ENCODE results near the gene SLC35B4.

The SLC35B4 gene

DNA sequence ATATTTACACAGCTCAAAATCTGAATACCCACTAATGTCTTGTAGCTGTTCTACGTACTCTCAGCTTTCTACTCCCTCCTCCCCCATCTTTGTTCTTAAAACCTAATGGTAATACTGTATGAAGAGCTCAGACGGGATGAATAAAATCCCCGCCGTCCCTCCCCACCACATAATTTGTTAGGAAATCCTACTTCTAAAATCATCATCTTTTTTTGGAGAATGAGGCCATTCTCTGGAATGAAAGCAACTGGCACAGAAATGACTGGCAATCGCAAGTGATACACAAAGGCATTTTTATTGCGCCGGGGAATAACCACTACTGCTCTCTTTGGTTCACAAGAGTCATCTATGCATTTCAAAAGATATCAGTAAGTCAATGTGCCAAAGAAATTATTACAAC, 27.3 kb downstream of the SLC35B4 start:
- no peak for DNase-seq

DNA sequence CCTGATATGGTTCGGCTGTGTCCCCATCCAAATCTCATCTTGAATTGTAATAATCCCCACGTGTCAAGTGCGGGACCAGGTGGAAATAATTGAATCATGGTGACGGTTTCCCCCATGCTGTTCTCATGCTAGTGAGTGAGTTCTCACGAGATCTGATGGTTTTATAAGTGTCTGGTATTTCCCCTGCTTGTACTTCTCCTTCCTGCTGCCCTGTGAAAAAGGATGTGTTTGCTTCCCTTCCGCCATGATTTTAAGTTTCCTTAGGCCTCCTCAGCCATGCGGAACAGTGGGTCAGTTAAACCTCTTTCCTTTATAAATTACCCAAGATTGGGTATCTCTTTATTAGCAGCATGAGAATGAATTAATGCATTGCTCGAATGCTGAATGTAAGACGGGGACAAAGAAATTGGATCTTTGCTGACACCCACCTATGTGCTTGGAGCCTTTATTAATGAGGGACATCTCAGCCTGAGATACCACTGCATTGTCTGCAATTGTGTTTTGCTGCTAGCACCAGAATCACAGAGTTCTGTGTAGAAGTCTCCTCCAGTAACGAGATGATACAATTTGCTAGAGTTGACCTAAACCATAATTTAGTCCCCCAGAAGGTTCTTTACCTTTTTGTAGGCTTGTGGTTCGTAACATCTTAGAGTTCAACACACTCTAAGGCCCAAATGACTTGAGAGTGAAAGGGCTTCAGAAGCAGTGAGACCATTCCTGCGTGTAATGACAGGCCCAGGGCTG, 28.6 kb downstream of the SLC35B4 start:
- no peak for DNase-seq

DNA sequence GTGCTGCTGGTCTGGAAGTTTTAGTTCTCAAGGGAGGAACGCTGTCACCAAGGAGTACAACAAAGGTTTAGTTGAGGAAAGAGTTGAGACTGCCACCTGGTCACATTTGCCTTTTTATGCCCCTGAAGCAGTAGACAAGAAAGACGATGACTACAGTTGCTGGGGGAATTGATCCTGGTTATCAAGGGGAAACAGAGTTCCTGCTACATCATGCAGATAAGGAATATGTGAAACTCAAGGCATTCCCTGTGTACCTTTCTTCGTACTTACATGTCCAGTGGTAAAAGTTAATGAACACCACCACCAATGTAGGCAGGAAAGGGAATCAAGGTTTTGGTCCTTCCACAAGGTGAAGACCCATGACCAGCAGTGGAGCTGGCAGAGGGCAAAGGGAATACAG, 31.8 kb downstream of the SLC35B4 start:
- no peak for DNase-seq

DNA sequence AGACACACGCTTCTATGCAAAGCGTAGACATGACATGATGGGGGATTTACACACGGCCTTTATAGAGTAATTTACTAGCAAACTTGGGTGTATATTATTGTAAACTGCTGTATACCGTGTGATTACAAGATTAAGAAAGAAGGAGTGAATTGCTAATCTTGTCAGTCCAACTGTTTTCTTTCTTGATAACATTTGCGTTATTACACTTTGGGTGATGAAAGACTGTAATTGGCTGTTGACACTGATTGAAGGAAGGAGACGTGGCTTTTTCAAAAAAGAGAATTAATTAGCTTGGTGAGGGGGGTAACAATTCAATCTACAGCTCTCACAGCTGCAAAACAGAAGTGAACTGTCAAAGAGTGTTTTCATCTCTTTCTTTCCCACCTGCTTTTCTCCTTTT, 32.7 kb downstream of the SLC35B4 start:
- no peak for DNase-seq

DNA sequence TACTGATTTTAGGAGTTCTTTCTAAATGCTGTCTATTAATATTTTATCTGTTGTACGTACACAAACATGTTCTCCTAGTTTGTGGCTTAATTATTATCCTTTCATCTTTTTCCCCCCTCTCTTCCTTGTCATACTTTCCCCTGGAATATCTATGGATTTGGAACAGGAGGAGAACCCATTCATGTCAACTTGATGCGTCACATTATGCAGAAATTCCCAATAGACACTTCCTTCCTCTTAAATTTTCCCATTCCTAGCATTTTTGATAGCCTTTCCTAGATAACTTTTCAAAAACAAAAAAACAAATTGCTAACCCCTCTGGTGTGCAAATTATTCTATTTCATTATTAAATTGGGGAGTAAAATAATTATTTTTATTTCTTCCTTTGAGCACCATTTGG, 36.2 kb downstream of the SLC35B4 start:
- DNase-seq: no peak

DNA sequence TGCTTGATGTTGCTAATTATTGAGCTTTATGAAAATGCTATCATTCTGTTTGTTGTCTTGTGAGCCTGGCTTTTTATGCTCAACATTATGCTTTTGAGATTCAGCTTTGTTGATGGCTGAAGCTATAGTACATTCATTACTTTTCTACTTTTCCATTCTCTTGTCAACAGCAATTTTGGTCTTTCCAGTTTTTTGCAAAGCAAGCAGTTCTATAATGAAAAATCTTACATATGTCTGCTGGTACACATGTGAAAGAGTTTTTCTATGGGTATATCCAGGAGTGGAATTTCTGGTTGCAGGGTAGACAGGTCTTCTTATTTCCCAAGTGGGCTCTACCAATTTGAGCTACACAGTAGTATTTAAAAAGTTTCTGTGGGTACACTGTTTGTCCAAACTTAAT, 36.8 kb downstream of the SLC35B4 start:
- DNase-seq: no peak

GRCh38 chr7:134279336-134279735, 37.4 kb downstream of the SLC35B4 start:
- no peak for DNase-seq

GRCh38 chr7:134278502-134279153, 38.1 kb downstream of the SLC35B4 start:
- DNase-seq: no peak

DNA sequence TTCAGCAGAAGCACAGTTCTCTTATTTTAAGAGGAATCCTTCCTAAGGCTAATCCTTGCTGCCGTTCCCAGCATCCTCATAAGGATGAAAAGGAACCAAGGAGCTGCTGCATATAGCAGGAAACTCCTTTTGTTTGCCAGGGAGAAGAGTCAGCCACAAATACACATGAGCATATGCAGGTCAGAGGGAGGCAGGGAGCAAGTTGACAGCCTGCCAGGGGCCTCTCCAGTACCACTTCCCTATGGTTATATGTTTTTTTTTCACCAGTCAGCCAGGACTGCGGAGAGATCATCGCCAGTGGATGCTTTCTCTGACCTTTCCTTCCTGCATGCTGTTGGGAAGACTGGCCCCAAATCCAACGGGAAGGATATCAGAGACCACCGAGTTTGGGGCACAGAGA, 39.8 kb downstream of the SLC35B4 start:
- DNase-seq: no peak

- DNase-seq: no peak
These were observed 54.4 kb downstream of the SLC35B4 start for GRCh38 chr7:134262322-134262721.

- no peak for DNase-seq
These were observed 60.9 kb downstream of the SLC35B4 start for GRCh38 chr7:134255814-134256213.

DNA sequence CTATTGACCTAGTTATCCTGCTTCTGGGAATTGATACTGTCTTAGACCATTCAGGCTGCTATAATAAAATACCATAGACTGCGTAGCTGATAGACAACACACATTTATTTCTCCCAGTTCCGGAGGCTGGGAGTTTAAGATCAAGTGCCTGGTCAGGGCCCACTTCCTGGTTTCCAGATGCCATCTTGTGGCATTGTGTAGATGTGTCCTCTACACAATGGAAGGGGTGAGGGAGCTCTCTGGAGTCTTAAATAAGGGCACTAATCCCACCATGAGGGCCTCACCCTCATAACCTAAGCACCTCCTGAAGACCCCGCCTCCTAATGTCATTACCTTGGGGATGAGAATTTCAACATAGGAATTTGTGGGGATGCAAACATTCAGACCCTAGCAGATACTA, 62.4 kb downstream of the SLC35B4 start:
- DNase-seq: no peak

DNA sequence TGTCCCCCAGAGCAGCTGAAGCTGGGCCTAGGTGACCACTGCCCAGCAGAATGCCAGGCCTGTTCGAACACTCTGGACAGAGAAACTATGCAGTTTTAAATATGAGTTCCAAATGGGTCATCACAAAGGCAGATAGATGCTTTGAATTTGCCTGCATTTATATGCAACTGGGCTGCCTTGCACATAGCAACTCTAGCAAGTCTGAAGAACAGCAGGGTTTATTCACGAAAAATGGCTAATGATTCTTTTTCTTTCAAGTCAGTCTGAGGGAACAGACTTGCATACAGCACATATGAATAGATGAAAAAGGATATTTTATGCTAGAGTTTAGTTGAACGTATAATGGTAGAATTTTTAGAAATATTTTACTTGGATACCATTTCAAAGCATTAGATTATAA, 68.5 kb downstream of the SLC35B4 start:
- no peak for DNase-seq

DNA sequence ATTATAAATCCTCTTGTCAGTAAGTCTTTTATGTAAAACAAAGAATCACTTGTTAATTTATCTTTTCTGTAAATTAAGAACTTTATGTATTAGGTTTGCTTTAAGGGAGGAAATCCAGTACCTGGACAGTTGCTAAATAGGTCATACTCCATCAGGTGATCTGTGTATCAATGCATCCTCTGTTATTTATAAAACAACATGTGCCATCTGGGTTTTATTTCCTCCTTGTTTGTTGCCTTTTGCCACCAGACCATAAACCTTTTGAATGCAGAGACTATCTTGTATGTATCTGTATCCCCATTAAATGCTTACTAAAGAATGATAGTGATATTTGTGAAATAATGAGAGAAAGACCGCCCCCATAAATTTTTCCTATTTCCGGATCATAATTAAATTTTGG, 70.0 kb downstream of the SLC35B4 start:
- no peak for DNase-seq

- no peak for DNase-seq
These were observed 70.4 kb downstream of the SLC35B4 start for GRCh38 chr7:134246347-134246746.

- no peak for DNase-seq
These were observed 71.5 kb downstream of the SLC35B4 start for GRCh38 chr7:134245253-134245652.

Measured in COR-L47 (cell line).